Activated naive CD4-positive, alpha-beta T cell (primary cell): Measurements from ENCODE around the gene FLAD1.
A peak's percentile ranks its signal among the peaks of the same experiment; 100 is the strongest.

Experiments
- DNase-seq, 4 experiments: peaks; one replicate each; lab custom pipeline; 2025; lab: John Stamatoyannopoulos, UW

Gene FLAD1

DNA sequence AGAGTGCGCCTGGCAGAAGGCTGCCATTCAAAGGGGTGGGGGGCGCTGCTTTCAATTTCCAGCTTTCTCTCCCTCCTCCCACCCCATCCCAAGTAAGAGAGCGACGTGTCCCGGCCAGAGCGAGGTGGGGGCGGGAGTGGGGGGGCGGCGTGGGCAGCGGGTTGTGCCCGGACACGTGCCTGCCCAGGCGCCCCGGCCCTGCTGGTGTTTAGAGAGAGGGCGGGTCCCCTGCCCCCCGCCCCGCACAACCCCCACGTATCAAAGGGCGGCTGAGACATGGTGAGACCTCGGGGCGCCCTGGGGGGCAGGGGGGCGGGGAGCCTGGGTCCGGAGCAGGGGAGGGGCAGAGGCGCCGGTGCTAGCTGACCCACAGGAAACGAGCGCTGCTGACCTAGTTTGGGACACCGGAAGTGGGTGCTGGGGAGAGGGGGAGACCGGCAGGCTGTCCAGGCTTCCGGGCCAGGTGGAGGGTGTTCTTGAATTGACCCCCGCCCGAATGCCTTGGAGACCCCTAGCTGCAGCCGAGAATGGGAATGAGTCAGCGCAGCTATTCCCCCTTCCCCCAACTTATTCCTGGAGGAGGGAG, 20.7 kb downstream of the FLAD1 start:
- DNase-seq: no peak

GRCh38 chr1:155004352-155005075, 21.4 kb downstream of the FLAD1 start:
- DNase-seq: no peak

DNA sequence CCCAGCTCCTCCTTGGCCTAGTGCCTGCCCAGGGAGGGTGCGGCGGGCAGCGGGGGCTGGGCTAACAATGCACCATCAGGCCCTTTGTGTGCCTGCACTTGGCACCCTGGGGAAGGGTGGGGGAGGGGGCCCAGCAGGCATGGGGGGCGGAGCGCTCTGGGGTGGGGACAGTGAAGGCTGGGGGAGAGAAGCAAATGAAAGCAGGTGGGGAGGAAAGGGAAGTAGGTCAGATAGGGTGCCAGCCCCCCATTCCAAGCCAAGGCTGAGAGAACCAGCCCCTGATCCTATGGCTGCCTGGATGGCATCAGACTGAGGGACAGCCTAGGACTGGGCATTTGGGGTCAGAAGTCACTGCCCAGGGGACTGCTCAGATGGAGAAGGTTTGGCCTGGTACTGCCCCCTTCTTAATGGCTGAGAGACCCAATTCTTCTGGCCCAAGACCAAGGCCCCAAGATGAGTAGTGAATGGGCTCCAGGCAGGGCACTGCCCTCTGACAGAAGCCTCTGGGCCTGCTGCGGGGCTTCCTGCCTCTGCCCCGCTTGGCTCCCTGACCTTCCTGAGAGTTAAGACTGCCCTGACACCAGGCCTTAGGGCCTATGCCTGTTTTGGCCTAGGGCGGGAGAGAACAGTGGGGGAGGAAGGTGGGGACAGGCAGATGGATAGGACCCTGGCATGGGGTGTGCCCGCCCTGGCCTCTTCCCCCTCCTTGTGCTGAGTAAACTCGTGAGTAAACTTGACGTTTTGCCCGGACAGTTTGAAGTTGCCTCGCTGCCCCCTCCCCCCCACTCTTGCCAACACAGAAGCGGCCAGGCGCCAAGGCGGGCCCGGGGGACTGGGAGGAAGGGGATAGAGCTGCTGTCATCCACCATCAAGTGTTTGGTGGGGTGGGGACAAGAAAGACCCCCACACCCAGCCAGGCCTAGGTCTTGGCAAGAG, 22.2 kb downstream of the FLAD1 start:
- no peak for DNase-seq

DNA sequence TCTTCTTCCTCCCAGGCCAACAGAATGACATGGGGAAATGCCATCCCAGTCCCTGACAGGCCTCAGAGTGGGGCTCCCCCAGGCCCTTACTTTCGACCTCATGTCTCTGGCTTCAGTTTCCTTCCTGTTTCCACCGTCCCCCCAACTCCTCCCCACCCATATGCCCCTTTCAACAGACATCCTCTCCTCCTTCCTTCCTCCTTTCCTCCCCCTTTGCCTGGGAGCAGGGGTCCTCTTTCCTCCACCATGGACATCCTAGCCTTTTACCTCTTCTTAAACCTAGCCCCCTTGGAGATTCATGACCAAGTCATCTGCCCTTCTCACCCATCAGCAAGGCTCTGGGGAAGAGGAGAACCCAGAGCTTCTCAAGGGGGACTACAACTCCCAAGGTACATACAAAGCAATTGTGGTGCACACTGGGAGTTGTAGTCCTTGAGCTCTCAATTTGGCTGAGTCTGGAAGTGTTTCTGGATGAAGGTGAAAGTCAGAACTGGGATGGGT, 23.5 kb downstream of the FLAD1 start:
- DNase-seq: no peak

- no peak for DNase-seq
These were observed 24.2 kb downstream of the FLAD1 start for GRCh38 chr1:155007251-155007828.

DNA sequence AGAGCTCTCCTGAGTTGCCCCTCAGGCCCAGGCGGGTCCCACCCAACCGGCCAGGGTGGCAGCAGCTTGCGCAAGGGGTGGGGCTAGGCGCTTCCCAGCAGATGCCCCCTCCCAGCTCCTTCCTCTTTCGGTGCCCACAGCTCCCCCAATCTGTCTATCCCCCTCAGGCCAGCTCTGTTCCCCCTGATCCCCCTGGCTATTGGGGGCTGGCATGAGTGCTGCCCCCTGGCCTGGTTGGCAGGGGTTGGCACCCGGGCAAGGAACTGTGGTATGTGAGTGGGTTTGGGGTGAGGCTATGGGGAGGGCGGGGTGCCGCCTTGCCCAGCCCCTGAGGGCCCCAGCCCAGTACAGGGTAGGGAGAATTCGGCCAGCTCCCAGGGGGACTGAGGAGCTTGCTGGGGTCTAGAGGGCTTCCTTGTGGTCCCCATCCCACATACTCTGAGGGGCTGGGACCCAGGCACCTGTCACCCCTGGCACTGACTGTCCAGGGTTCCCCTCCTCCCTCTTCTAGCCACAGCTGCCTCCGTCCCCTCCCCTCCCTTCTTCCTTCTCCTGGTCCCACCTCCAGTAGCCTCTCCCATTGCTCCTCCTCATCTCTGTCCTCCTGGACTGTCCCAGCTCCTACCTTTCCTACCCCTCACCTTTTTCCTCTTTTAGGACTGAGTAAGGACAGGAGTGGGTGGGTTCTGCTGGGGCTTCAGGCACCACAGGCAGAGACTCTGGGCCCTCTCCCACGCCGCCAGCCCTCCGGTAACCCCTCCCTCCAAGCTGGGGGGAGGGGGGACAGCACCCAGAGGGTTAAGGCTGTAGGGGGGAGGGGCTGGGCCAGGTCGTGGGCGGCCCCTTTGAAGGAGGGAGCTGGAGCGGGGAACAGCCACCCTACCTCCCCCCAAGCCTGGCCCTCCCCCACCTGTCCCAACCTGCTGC, 25.1 kb downstream of the FLAD1 start:
- DNase-seq: peak in 1 of 4 experiments; percentile 26

GRCh38 chr1:155009221-155009711, 26.1 kb downstream of the FLAD1 start:
- DNase-seq: no peak

DNA sequence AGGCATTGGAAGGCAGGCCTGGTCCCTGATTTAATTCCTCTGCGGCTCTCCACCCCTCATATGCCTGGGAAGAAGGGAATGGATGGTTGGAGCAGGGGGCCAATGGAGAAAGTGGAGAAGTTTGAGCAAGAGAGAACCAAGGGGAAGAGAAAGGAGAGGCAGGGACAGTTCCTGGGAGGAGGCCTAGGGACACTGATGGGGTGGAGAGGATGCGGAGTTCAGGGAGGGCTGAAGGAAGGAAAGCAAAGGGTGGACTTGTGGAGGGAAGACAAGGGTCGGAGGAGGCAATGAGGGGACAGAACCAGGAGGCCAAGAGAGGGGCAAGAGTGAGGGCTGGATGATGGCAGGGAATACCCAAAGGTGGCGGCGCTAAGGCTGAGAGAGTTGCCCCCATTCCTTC, 26.6 kb downstream of the FLAD1 start:
- no peak for DNase-seq

DNA sequence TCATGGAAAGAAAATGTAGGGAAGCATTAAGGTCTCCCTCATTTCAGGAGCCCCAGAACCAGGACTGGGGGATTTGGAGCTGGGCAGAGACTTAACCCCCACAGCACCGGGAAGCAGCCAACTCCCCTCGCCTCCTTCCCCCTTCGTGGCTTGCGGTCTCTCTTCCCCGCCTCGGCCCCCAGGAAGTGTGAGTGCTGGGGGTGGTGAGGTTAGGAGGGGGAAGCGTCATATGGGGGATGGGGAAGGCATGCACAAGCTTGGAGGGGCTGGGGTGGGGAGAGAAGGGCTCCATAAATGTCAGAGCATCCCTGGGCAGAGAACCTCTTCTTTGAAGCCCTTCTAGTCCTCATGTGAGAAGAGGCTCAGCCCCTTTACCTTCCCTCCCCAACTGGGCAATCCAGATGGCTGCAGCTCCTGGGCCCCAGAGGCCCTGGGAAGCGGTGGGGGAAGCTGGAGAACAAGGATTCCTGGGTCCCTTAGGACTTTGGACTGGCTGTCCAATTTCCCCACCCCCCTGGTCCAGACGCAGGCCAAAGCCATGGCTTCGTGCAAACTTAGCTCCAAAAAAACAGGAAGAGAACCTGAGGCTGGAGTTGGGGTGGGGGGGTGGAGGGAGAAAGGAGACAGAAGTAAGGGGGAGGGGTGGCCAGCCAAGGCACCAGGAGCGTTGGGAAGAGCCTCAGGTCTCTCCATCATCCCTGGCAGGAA, 27.2 kb downstream of the FLAD1 start:
- DNase-seq: no peak

GRCh38 chr1:155011004-155011416, 27.9 kb downstream of the FLAD1 start:
- DNase-seq: no peak

- DNase-seq: no peak
These were observed 28.4 kb downstream of the FLAD1 start for GRCh38 chr1:155011437-155012025.

DNA sequence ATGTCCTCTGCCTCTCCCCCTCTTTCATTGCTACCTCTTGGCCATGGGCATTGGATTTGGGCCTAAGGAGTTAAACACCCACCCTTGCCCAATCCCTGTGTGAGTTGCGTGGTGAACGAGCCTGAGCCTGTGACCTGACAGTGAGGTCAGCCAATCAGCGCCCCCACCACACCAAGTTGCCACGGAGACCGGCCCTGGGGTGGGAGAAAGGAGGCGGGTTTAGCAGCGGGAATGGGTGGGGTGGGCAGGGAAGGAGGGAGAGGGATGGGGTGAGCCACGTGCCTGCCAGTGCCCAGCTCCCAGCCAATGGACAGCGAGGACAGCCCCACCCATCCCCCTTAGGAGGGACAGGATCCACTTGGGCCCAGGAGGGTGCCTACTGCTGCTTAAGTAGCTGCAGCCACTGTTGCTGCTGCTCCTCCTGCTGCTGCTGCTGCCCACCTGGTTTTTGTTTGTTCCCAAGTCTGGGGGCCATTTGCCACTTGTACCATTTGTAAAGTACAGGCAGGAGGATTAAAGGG, 28.9 kb downstream of the FLAD1 start:
- no peak for DNase-seq

DNA sequence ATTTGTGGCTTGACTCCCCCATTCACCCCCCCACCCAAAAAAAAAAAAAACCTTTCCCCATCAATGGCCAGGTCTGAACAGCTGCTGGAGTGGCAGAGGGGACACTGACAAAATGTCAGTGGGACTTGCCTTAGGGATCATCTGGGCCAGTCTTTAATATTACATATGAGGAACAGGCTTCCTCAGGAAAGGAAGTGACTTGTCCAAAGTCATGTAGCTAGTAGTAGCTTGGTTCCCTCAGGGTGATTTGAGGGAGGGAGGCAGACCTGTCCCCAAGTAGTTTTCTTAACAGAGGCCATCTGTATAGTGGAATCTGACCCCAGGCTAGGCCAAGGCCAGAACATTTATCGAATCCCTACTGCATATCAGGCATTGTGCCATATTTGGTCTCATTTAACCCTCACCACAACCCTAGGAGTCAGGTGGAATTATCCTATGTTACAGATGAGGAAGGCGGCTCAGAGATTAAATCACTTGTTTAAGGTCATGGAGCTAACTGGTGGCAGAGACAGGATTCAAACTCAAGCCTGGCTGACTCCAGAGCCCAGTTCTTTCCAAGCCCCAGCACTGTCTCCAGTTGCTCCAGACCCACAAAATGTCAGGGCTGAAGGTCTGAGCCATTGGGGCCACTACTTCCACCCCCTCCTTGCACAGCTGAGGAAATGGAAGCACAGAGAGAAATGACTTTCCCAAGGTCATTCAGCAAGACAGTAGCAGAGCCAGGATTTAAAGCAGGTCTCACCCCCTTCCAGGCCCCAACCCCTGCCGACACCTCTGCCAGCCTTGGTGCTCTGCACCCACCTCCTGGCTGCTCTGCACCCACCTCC, 29.8 kb downstream of the FLAD1 start:
- DNase-seq: no peak

- DNase-seq: peak in 2 of 4 experiments; percentile 37 to 60
These were observed 30.5 kb downstream of the FLAD1 start for GRCh38 chr1:155013632-155014031.

- DNase-seq: no peak
These were observed 31.8 kb downstream of the FLAD1 start for GRCh38 chr1:155014709-155015508.

DNA sequence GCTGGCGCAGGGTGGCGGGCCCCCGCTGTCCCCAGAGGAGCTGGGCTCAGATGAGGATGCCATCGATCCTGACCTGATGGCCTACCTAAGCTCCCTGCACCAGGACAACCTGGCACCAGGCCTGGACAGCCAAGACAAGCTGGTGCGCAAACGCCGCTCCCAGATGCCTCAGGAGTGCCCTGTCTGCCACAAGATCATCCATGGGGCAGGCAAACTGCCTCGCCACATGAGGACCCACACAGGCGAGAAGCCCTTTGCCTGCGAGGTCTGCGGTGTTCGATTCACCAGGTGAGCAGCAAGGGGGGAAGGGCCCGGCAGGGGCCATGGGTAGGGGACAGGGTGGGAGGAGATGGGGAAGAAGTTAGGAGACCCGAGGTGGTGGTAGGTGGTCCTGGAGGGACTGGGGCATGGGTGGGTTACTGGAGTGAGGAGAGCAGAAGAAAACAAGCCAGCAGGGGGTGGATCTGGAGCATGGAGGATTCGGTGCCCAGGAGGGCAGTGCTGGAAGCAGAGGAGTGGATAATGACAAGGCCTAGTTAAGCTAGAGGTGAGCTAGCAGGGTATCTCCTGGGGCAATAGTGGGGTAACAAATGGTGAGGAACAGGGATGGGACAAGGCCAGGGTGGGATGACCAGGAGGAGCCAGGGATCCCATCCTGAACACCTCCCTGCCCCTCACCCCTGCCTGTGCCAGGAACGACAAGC, 32.5 kb downstream of the FLAD1 start:
- no peak for DNase-seq

DNA sequence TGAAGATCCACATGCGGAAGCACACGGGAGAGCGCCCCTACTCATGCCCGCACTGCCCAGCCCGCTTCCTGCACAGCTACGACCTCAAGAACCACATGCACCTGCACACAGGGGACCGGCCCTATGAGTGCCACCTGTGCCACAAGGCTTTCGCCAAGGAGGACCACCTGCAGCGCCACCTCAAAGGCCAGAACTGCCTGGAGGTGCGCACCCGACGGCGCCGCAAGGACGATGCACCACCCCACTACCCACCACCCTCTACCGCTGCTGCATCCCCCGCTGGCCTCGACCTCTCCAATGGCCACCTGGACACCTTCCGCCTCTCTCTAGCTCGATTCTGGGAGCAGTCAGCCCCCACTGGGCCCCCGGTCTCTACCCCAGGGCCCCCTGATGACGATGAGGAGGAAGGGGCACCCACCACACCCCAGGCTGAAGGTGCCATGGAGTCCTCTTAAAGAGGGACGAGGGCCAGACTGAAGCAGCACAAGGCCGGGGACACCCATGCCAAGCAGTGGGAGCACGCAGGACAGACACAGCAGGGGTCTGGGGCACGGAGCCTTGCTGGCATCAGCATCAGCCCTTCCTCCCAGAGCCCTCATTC, 33.2 kb downstream of the FLAD1 start:
- no peak for DNase-seq
